Chondrocyte (in vitro differentiated cells): ENCODE measurements around the gene MN1. TPM values are rescaled to one million over a fixed set of nuclear protein-coding genes. Genes with fewer than 3 reads are reported as not detected.

Source experiments
- DNase-seq: peaks from one replicate; pipeline ENCODE4 v3.0.0; 2021; ENCODE audit warnings: mixed read lengths, low spot score
- H3K27ac Mint-ChIP-seq: one replicate; pipeline ENCODE4 v1.8.0; 2021; ENCODE audit warnings: mild to moderate bottlenecking, moderate library complexity, mixed read lengths; ENCODE audit not compliant: unreplicated experiment
- H3K27me3 Mint-ChIP-seq: 2 replicates; pipeline ENCODE4 v1.8.0; 2021; ENCODE audit warnings: low read depth, mixed read lengths
- H3K36me3 Mint-ChIP-seq: 2 replicates; pipeline ENCODE4 v1.8.0; 2021; ENCODE audit warnings: low read depth, mixed read lengths
- H3K4me1 Mint-ChIP-seq: 2 replicates; pipeline ENCODE4 v1.8.0; 2021; ENCODE audit warnings: low read depth, mild to moderate bottlenecking, mixed read lengths
- H3K4me3 Mint-ChIP-seq: one replicate; pipeline ENCODE4 v1.8.0; 2021; ENCODE audit warnings: mild to moderate bottlenecking, moderate library complexity, mixed read lengths; ENCODE audit not compliant: unreplicated experiment
- H3K9me3 Mint-ChIP-seq: 2 replicates; pipeline ENCODE4 v1.8.0; 2021; ENCODE audit warnings: low read depth, mixed read lengths
- total RNA-seq: library from RNA; stranded (reverse); gene quantifications from 3 replicates; pipeline ENCODE4 v1.2.1, GENCODE V29; 2021
- TF ChIP-seq, protein P1 (sequence below): fragments of 200-600 bp; sonication (generic); IDR thresholded peaks from 2 replicates; pipeline ENCODE4 v1.5.0; 2021; ENCODE audit warnings: antibody characterized with exemption, mild to moderate bottlenecking, moderate library complexity

MN1 gene
- total RNA-seq, 1 donor from 2014 or later, result 119 TPM

DNA sequence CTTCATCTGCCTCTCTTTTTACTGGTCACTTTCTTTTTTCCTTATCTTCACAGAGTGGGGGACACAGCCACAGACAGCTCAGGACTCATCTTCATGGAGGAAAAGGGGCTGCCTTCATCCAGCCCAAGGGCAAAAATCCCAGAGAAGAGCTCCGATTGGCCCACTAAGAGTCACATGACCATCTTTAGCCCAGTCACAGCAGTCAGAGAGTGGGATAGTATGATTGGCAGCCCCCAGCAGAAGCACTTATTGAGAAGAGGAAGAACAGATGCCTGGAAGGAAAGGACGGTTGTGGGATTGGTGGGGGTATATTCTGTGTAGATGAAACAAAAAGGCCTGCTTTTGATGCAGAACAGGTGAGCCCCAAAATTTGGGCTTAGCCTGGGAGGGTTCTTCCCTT lies 77.8 kb downstream of the MN1 start:
- Mint-ChIP-seq H3K9me3 (peaks cover 3% of the 10 kb centered on the region), H3K4me3 (no peak overlapping the region), H3K36me3 (no peaks in the 10 kb centered on the region), H3K27ac (peak overlapping the region; percentile 57), H3K27me3 (no peaks in the 10 kb centered on the region), H3K4me1 (peaks cover 64% of the 10 kb centered on the region)
- DNase-seq, result no peak
- TF ChIP-seq, protein P1, sequence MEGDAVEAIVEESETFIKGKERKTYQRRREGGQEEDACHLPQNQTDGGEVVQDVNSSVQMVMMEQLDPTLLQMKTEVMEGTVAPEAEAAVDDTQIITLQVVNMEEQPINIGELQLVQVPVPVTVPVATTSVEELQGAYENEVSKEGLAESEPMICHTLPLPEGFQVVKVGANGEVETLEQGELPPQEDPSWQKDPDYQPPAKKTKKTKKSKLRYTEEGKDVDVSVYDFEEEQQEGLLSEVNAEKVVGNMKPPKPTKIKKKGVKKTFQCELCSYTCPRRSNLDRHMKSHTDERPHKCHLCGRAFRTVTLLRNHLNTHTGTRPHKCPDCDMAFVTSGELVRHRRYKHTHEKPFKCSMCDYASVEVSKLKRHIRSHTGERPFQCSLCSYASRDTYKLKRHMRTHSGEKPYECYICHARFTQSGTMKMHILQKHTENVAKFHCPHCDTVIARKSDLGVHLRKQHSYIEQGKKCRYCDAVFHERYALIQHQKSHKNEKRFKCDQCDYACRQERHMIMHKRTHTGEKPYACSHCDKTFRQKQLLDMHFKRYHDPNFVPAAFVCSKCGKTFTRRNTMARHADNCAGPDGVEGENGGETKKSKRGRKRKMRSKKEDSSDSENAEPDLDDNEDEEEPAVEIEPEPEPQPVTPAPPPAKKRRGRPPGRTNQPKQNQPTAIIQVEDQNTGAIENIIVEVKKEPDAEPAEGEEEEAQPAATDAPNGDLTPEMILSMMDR, result no peak

DNA sequence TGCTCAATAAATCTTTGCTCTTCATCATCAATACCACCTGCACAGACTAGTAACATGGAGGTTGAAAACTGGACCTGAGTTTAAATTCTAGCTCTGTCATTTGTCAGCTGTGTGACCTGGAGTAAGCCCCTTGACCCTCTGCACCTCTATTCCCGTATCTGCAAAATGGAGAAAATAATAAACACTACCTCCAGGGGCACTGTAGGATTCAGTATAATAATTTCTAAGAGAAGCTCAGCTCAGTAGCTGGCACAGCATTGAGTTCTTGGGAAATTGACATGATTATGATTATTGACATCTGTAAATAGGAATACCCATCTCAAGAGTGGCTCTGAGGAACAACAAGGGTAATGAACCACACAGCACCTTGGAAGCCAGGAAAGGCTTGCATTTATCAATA lies 78.4 kb downstream of the MN1 start:
- peaks cover 3% of the 10 kb centered on the region for H3K9me3 Mint-ChIP-seq
- TF ChIP-seq, protein P1, result peak; percentile 66
- peaks cover 68% of the 10 kb centered on the region for H3K4me1 Mint-ChIP-seq
- H3K27me3 Mint-ChIP-seq, result no peaks in the 10 kb centered on the region
- no peak overlapping the region for H3K27ac Mint-ChIP-seq
- DNase-seq, result no peak
- no peaks in the 10 kb centered on the region for H3K36me3 Mint-ChIP-seq
- H3K4me3 Mint-ChIP-seq, result no peak overlapping the region

DNA sequence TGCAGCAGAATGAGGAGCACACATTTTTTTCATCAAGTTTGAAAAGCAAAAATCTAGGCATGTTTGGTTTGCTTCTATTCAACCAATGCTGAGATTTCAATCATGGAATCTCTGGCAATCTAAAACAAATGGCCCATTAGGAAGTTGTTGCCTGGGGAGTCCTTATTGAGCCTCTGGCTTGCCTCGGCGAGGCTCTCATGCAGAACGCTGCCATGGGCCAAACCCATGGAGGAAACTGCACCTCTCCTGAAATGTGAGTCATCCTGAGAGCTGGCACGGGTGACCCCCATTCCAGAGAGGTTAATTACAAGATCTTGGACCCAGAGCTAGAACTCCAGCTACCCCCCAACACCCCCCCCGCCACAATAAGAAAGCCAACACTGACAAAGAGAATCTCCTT lies 80.7 kb downstream of the MN1 start:
- no peaks in the 10 kb centered on the region for H3K36me3 Mint-ChIP-seq
- TF ChIP-seq, protein P1, result no peak

DNA sequence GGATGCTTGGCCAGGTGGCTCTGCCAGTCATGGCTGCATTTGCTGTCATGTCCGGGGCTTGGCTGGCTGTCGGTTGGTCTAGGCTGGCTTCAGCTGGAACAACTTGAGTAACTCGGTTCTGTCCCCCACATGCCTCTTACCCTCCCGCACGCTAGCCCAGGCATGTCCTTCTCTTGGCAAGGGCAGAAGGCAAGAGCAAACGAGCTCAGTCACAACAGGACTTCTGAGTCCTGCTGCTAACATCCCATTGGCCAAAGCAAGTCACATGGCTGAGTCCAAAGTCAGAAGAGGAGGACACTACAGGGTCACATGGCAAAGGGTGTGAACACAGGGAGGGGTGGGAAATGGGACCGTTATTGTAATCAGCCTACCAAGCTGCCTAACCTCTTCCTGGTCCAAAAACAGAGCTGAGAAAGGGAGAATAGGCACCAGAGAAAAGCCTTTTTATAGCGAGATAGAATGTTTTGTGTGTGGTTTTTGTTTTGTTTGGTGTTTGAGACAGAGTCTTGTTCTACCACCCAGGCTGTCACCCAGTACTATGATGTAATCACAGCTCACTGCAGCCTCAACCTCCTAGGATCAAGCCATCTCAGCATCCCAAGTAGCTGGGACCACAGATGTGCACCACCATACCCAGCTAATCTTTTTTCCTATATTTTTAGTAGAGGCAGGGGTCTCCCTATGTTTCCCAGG lies 81.9 kb downstream of the MN1 start:
- DNase-seq, result no peak
- peaks cover 4% of the 10 kb centered on the region for H3K9me3 Mint-ChIP-seq
- no peak overlapping the region for H3K4me3 Mint-ChIP-seq
- no peak overlapping the region for H3K27ac Mint-ChIP-seq
- H3K4me1 Mint-ChIP-seq, result peaks cover 46% of the 10 kb centered on the region
- no peaks in the 10 kb centered on the region for H3K36me3 Mint-ChIP-seq
- TF ChIP-seq, protein P1, result no peak
- no peaks in the 10 kb centered on the region for H3K27me3 Mint-ChIP-seq

More for the DNA sequence above, 80.7 kb downstream of the MN1 start:
- peaks cover 56% of the 10 kb centered on the region for H3K4me1 Mint-ChIP-seq
- no peak overlapping the region for H3K4me3 Mint-ChIP-seq
- DNase-seq, result no peak
- no peak overlapping the region for H3K27ac Mint-ChIP-seq
- H3K9me3 Mint-ChIP-seq, result peaks cover 7% of the 10 kb centered on the region
- H3K27me3 Mint-ChIP-seq, result no peaks in the 10 kb centered on the region

DNA sequence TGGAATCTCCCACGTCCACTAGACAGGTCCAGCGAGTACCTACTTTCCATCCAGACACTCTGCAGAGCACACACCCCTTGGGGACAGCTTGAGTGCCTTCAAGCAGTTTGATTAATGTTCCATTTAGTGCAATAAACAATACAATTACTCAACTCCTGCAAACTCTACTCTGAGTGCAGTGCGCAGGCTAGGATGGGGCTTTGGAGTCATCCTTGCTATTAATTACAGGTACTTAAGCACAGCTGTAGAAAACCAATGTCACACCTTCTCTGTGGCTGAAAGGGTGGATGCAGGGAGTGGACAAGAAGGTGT lies 82.6 kb downstream of the MN1 start:
- H3K9me3 Mint-ChIP-seq, result peaks cover 4% of the 10 kb centered on the region
- no peaks in the 10 kb centered on the region for H3K36me3 Mint-ChIP-seq
- peak overlapping the region; percentile 91 for H3K27ac Mint-ChIP-seq
- H3K27me3 Mint-ChIP-seq, result no peaks in the 10 kb centered on the region
- DNase-seq, result no peak
- H3K4me3 Mint-ChIP-seq, result no peak overlapping the region
- H3K4me1 Mint-ChIP-seq, result peaks cover 41% of the 10 kb centered on the region
- TF ChIP-seq, protein P1, result no peak
